ENCODE data around the gene SPDYE2B.
"Not testable (repeated sequence)": the region's sequence is repeated elsewhere in the genome, so short reads cannot be mapped to it uniquely, and the experiment has no call there.

Gene SPDYE2B, protein sequence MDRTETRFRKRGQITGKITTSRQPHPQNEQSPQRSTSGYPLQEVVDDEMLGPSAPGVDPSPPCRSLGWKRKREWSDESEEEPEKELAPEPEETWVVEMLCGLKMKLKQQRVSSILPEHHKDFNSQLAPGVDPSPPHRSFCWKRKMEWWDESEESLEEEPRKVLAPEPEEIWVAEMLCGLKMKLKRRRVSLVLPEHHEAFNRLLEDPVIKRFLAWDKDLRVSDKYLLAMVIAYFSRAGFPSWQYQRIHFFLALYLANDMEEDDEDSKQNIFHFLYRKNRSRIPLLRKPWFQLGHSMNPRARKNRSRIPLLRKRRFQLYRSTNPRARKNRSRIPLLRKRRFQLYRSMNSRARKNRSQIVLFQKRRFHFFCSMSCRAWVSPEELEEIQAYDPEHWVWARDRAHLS

DNA sequence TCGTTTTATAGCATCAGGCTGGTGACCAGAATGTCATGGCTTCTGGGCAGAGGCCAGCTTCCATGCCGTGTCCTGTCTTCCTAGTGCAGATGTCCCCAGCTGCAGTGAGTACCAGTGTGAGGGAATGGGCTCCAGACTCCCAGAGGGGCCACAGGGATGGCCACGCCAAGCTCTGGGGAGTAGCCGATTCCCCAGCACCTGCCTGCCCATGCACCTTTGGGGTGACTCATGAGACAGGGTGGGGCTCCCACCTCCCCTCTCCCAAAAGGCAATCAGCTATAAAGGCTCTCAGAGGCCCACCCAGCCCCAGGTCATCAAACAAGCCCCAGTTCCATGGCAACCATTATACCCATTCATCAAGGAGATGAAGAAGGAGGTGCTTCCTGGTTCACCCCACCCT is at the start of gene SPDYE2B:
TSS of gene SPDYE2B (plus strand) at position 396 of the 400 bp plus-strand sequence. CDS start 2,030 bp downstream, outside the sequence.
- not testable (repeated sequence) for DNase-seq

DNA sequence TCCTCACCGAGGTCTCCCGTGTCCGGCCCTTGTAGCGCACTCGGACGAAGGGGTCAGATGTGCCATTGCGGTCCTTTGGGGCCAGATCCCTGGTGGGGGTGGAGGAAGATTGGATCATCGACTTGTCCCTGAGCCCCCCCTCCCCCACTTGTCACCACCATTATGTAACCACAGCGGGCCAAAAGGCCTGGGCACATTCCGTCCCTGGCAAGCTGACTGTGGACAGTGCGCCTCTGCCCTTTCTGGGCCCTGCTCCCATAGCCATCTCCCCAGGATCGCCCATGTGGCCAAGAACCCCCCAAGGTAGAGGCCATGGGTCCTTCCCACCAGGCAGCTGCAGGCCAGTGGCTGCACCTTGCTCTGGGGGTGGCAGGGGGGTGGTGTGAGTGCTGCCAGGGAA is 47.8 kb upstream of the SPDYE2B start:
- DNase-seq = not testable (repeated sequence)

DNA sequence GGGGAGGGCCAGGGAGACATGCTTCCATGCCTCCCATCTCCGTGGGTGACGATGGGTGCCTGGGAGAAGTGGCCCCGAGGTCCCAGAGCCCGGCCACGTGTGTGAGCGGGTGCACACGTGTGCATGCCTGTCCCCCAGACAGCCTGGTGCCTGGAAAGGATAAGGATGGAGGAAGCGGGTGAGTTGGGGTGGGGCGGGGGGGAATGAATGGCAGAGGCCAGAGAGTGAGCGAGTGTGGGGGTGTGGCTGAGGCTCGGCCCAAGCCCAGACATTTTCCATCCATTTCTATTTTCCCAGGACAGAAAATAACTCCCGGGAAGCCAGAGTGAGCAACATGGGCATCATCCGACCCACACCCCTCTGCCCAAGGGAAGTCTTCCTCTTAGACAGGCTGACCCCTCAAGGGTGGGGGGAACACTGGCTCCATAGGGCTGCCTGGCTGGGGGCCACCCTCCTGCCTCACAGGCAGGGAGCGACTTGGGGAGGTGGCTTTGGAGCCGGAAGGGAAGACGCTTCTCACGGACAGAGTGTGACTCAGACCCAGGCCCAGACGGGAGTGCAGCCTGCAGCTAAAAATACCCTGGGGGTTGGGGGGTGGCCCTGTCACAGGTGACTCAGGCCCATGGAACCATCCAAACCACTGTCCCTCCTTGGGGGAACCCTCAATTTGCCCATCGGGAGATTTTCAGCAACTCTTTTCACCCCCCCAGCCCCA is 45.5 kb upstream of the SPDYE2B start:
- DNase-seq = not testable (repeated sequence)

DNA sequence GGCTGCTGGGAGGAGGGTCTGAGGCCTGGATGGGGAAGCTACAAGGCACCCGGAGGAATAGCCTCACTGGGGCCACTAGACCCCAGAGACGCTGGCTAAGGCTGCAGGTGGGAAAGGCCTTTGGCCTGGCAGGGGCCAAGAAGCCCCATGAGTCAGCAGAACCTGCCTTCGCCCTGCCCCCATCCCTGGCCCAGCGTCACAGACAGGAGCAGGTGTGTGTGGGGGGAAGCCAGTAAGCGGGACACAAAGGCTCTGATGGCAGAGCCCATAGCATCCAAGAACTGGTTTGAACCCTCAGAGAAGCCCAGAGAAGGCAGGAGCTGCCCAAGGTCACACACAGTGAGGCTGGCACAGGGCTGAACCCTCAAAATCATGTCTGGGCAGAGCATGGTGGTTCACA is 43.3 kb upstream of the SPDYE2B start:
- not testable (repeated sequence) for DNase-seq

DNA sequence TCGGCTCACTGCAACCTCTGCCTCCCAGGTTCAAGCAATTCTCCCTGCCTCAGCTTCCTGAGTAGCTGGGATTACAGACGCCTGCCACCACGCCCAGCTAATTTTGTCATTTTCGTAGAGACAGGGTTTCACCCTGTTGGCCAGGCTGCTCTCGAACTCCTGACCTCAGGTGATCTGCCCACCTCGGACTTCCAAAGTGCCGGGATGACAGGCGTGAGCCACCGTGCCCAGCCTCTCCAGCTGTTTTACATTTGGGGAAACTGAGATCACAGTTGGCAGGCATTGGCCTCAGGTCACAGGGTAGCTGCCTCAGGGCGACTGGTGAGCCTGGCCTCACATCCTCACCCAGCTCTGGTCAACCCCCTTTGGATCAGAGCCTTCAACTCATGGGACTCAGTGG is 40.4 kb upstream of the SPDYE2B start:
- not testable (repeated sequence) for DNase-seq

DNA sequence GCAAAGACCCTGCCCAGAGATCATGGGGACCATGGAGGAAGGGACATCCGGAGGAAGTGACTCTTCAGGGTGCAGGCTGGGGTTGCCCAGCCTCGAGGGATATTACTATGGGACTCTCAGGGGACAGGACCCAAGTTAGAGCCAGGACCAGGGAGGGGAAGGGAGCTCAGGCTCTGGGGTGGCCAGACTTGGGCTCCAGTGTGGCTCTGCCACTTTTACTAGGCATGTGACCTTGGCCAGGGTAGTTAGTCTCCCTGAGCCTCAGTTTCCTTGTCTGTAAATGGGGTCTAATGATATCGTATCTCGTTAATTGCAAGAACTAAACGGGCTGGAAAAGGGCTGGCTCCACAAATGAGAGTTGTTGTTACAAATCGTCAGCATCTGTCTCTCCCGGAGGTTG is 39.7 kb upstream of the SPDYE2B start:
- not testable (repeated sequence) for DNase-seq

DNA sequence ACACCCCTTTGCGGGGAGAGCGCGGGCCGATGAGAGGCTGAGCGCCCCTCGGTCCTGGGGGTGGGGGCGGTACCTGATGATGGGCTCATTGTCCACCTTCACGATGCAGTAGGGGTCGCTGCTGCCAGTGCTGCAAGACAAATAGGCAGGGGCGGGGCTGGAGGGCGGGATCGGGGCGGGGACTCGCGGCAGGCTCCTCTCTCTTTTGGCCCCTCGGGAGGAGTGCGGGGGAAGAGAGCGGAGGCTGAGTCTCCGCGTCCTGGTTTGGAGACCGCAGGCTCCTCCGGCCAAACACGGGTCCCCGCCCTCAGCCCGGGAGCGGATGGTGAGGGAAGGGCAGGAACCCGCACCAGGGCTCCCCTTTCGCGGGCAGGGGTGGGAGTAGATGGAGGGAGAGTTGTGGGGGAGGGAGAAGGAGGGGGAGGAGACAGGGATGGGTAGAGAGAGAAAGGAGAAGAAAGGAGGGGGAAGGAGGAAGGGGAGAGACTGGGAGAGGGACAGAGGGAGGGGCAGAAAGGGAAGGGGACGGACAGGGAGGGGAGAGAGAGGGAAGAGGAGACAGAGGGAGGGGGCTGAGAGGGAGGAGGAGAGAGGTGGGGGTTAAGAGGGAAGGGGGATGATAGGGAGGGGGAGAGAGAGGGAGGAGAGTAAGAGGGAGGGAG is 39.0 kb upstream of the SPDYE2B start:
- DNase-seq = not testable (repeated sequence)

DNA sequence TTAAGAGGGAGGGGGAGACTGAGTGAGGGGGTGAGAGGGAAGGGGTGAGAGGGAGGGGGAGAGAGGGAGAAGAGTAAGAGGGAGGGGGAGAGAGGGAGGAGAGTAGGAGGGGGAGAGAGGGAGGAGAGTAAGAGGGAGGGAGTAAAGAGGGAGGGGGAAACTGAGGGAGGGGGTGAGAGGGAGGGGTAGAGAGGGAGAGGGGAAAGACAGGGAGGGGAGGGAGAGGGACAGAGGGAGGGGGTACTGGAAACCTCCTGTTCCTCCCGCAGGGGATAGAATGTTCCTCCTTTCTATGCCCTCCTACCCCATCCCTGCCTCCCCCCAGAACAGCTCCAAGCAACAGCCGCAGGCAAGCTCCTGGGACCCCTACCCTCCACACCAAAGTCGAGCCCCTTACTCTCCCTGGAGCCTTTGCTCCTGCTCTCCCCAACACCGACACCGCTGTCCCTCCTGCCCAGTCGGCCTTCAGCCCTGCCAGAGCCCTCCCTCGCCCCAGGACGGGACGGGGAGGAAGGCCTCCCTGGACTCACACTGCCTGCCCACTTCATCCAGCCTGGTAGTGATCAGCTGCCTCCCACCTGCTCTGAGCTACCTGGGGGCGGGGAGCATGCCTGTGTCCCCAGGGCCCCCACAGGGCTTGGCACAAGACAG is 38.3 kb upstream of the SPDYE2B start:
- not testable (repeated sequence) for DNase-seq

DNA sequence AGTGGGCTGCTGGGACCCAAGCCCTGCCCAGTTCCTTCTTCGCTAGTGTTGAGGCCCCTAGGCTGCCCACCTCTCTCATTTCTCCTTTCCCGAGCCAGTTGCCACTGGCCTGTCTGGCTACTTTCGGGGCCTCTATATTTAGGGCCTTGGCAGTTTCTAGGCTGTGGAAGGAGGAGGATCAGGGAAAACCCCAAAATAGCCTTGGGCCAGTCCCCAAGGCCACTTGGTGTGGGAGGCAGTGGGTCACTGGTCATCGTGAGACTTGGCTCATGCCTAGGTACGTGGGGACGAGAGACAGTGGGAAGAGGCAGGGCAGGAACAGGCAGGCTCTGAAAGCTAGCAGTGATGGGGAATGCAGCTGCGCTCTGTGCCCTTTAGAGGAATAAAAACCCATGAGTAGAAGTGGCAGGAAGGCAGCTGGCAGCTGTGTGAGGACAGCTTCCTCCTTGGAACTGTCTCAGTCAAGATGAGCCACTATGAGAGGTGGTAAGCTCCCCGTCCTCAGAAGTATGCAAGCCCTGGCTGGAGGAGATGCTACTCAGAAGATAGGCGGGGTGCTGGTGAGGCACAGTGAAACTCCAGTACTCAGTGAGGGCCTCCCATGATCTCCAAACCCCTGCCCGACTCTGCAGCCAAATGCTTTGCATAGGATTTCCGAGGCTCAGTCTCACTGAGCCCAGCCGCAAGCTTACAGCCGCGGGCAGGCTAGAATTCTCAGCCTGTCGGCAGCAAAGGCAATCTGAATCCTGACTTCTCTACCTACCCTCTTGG is 36.4 kb upstream of the SPDYE2B start:
- not testable (repeated sequence) for DNase-seq

DNA sequence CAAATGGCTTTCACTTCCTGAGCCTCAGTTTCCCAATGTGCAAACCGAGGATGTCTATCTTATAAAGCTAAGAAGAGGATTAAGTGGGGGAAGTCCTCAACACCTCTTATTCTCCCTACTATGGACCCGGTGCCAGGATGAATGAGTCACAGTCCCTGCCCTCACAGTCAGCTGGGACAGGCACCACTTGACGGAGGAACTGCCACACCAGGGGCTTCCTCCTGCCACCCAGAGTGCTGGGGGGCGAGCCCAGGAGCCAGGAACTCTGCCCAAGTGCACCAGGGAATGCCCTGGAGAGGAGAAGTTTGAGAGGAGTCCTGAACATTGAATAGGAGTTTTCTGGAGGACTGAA is 35.8 kb upstream of the SPDYE2B start:
- DNase-seq = not testable (repeated sequence)

DNA sequence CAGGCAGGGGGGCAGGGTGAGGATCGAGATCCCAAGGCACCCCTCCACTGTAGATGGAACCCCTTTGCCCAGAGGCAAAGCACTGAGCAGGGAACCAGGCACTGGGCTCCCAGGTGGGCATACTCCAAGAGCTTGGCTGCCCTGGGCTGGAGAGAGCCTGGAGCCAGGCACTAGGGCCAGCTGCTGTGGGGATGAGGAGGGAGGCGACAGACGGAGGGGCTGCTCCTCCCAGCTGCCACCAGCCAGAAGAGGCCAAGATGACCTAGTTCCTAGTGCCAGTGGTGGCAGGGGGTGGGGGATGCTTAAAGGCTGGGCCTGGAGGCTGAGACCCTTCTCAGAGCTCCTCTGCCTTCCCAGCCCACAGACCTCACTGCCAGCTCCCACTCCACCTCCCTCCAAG is 35.2 kb upstream of the SPDYE2B start:
- not testable (repeated sequence) for DNase-seq

DNA sequence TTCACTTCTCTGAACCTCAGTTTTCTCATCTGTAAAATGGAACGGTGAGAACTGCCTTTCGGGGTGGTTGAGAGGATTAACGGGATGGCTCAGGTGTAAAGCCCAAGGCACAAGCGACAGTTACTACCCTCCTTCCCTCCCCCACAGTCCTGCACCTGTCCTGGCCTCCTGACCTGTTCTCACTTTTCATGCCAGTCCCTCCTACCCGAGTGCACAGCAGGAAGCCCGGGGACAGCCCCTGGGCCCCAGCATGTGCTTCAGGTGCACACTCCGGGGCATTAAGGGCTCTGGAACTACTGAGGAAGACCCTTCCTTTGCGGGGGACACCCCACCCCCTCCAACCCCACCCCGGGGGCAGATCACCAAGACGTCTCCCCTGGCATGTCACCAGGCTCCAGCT is 34.2 kb upstream of the SPDYE2B start:
- DNase-seq = not testable (repeated sequence)

DNA sequence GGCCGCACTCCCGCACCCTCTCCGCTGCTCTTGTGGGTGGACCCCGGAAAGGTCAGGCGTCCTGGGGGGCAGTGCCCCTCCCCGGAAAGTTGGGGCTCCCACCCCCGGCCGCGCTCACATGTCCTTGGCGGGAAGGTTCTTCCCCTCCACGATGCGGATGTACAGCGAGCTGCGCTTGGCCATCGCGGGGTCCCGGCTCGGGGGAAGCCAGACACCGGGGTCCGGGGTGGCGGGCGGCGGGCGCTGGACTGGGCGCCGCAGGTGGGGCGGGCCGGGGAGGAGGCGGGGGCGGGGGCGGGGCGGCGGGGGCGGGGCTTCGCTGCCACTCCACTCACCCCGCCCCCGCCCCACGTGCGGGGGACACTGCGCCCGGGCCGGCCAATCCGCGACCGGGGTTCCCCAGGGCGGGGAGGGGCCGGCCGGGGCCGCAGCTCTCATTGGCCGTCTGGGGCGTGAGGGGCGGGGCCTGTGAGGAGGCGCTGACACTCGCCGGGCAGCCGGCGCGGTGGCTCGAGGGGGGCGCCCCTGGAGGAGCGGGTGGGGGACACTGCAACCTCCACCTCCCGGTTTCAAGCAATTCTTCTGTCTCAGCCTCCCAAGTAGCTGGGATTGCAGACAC is 33.5 kb upstream of the SPDYE2B start, which contains the start of gene RASA4:
TSS of gene RASA4 (minus strand) at position 250 of the 619 bp plus-strand sequence. CDS start at position 183, 67 bp downstream.
- DNase-seq = not testable (repeated sequence)

DNA sequence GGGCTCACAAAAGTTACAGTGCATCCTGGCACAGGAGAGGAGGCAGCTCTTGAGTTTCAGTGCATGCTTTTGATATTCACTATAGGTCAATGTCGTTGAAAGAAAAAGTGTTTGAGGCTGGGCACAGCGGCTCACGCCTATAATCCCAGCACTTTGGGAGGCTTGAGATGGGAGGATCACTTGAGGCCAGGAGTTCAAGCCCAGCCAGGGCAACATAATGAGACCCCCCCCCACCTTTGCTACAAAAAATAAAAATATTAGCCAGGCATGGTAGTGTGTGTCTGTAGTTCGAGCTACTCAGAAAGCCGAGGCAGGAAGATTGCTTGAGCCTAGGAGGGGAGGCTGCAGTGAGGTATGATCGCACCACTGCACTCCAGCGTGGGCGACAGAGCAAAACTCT is 32.0 kb upstream of the SPDYE2B start:
- not testable (repeated sequence) for DNase-seq

DNA sequence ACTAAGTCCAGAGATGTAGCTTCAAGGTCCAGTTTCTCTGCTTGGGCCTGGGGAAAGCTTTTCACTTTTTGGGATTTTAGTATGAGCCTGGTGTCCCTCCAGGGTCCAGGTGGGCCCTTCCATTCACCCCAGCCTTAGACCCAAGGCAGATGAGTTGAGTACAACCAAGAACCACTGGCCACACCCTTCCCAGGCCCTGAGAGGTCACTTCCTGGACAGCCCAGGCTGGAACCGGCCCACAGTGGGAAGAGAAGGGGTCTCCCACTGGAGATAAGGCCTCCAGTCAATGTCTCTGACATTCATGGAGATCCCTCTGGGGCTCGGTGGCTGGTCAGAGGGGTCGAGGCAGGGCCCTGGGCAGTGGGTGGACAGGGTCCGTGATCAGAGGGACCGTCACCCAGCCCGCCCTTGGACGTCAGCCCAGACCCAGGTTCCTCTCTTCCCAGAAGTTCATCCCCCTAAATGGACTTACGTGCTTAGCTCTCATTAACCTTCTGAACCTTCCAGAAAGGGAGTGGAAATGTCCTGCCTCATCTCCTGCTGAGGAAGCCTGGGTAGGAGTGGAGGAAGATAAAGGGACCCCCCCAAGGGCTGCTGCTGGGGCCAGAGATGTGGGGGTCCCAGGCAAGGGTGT is 22.7 kb upstream of the SPDYE2B start:
- not testable (repeated sequence) for DNase-seq

DNA sequence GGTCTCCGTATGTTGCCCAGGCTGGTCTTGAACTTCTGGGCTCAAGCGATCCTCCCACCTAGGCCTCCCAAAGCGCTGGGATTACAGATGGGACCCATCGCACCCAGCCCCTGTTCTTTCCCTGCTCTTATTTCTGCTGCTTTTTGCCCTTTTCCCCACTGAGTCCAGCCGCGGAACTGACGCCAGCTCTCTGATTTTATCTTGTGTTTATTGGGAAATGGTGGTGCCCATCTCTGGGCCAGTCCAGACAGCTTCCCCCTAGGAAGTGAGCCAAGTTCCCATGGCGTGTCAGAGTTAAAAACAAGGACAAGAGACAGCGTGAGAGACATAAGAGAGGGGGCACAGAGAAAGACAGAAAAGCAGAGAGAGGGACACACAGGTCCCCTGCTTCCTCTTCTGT is 19.5 kb upstream of the SPDYE2B start:
- not testable (repeated sequence) for DNase-seq

DNA sequence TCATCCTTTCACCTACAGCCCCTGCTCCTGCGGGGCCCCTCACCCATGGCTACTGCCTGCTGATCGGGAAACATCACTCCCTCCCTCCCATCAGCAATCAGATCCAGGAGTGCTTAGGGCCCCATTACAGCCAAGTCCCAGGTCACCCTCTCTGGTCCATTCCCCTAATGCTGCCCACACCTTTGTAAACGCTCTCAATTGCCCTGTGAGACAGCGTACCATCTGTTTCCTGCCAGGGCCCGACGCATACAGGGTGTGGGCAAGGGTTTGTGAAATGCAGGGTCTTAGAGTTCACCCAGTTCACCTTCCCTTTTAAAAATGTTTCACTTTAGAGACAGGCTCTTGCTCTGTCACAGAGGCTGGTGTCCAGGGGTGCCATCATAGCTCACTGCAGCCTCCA is 15.8 kb upstream of the SPDYE2B start:
- not testable (repeated sequence) for DNase-seq

DNA sequence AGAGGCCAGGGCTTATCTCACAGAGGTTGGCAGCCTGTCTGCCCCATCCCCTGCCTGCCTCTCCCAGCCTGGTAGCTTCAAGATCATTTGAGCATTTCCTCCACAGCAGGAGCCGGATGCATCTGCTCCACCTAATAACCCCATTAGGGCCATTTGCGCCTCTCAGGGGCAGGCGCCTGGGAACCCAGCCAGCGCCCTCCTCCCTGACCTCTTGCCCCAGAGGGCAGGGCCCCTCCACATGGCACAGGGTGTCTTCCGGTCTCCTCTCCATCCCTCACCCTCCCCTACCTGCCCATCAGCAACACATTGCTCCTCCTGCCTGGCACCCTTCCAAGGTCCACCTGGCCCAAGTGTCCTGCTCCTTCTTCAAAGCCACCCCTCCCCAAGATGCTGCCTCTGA is 14.8 kb upstream of the SPDYE2B start:
- DNase-seq = not testable (repeated sequence)

DNA sequence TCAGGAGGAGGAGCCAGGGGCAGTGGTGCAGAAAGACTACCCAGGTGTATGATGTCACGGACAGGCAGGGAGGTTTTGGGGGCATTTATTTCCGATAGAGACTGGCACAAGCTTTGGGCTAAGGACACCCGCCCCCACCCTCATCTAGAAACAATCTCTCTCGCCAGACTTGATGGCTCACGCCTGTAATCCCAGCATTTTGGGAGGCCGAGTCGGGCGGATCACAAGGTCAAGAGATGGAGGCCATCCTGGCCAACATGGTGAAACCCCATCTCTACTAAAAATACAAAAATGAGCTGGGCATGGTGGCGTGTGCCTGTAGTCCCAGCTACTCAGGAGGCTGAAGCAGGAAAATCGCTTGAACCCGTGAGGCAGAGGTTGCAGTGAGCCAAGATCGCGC is 13.2 kb upstream of the SPDYE2B start:
- DNase-seq = not testable (repeated sequence)

DNA sequence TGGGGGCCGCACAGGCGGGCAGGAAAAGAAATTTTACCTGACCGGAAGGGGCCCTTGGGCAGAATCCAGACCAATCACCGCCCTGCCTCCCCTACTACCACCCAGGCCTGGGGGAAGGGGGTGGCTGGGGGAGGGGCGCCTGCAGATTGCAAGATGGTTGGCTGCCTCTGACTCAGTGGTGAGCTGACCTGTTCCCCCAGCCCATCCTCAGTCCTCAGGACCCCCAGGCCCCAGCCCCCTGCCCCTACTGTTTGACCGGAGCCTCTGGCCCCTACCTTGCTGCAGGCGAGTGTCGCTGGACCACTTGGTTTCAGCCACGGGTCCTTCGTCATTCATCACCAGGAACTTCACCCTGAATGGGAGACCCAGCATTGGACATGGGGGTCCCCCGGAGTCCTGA is 11.3 kb upstream of the SPDYE2B start:
- DNase-seq = not testable (repeated sequence)

DNA sequence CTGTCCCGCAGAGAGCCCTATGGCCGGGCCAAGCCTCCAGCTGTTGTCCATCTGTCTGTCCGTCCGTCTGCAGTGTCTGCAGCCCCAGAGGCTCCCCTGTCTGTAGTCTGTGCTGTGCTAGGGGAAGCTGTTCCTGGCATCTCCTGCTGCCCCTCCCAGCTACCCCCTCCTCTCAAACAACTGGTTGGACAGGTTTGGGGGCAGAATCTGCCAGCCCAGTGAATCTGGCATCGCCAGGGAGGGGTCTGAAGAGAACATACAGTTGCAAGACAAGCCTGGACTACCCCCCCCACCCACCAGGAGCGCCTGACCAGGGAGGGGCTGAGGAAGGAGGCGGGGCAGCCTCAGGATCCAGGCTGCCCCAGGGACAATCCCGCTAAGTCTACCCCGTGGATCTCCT is 7.4 kb upstream of the SPDYE2B start, which contains the start of gene UPK3BL1:
TSS of gene UPK3BL1 (minus strand) at position 101 of the 400 bp plus-strand sequence. CDS start at position 51, 50 bp downstream.
- DNase-seq = not testable (repeated sequence)

All from AML-193 (cell line).